Ovary (tissue), 9 donors: Measurements from ENCODE around the gene RERE. TPM values are rescaled to one million over a fixed set of nuclear protein-coding genes. Genes with fewer than 3 reads are reported as not detected.

ENCODE experiments used
- DNase-seq, 5 donors: peaks; one replicate each; pipeline ENCODE4 v3.0.0-alpha.2; 2019 to 2020
- H3K27ac ChIP-seq, 2 donors: fragments of 200-600 bp; one replicate each; pipeline versions ENCODE4 v1.5.1 to v1.8.0; 2019 to 2022
- H3K27me3 ChIP-seq: fragments of 200-600 bp; one replicate; pipeline ENCODE4 v1.8.0; 2022
- H3K36me3 ChIP-seq: fragments of 200-600 bp; sonication (generic); one replicate; pipeline ENCODE4 v1.5.1; 2019
- H3K4me1 ChIP-seq: one replicate; pipeline ENCODE4 v1.8.1; 2013; ENCODE audit warnings: mild to moderate bottlenecking, moderate library complexity; ENCODE audit not compliant: insufficient read depth
- H3K4me3 ChIP-seq: fragments of 200-600 bp; sonication (generic); one replicate; pipeline ENCODE4 v1.5.1; 2017
- H3K9me3 ChIP-seq, 2 donors: fragments of 200-600 bp in 1 of 2; sonication (generic) in 1 of 2; one replicate each; pipeline versions ENCODE4 v1.5.1 to v1.8.1; 2013 to 2019; ENCODE audit warnings: mild to moderate bottlenecking in 1 of 2, moderate library complexity in 1 of 2
- EP300 ChIP-seq: sonication (generic); formaldehyde crosslinking; IDR thresholded peaks from one replicate; pipeline ENCODE4 v1.6.1; 2017; ENCODE audit warnings: antibody characterized with exemption
- POLR2A ChIP-seq: fragments of 450-650 bp; IDR thresholded peaks from one replicate; pipeline ENCODE4 v1.6.1; 2017; ENCODE audit warnings: antibody characterized with exemption, mild to moderate bottlenecking, moderate library complexity
- WGBS, 3 donors: extraction: QIAGEN DNeasy Blood & Tissue Kit in 1 of 3; methylation state at CpG; one replicate each; pipeline versions ENCODE4 v1.1.5 to v1.1.7; 2013 to 2017; 5-methylcytosine and 5-hydroxymethylcytosine counted together
- intact Hi-C, 4 donors: fragments of 100-400 bp; cut with DNase I; formaldehyde crosslinking; loops; one replicate each; pipeline versions ENCODE4 v1.11.0 to v1.15.1; 2022 to 2023
- polyA plus RNA-seq, 2 donors: library from polyadenylated mRNA; stranded (reverse); fragments of 200-250 nt in 1 of 2; fragments of 350-450 nt in 1 of 2; fragmentation: Illumina TruSeq in 1 of 2; extraction: RNeasy Lipid Tissue Mini Kit (QIAGEN cat#74804) in 1 of 2; gene quantifications; one replicate each; pipeline ENCODE4 v1.2.3, GENCODE V29; 2013 to 2014
- total RNA-seq, 7 donors: library from RNA; depleted of rRNA in 2 of 7; stranded (reverse); fragments of >200 nt in 2 of 7; fragmentation: NEBNext Ultra II Directional in 3 of 7; extraction: Animal tissue kit (Norgen Biotek cat#: 25700) in 3 of 7; gene quantifications; one replicate each; pipeline versions ENCODE4 v1.1.0 to v1.2.4, GENCODE V29; 2016 to 2023
- TF ChIP-seq, protein P1 (sequence below), 3 donors: fragments of 450-650 bp in 2 of 3; fragments of 200-600 bp in 1 of 3; IDR thresholded peaks; one replicate each; pipeline versions ENCODE4 v1.5.1 to v1.8.0; 2016 to 2022; ENCODE audit warnings: antibody characterized with exemption in 3 of 3, mild to moderate bottlenecking in 1 of 3
- donor health status: DM: no; HTN: no; CAD: no; lungs with moderate emphysema.
- donor health status: DM: no; HTN: no; CAD: no.
- donor health status: Bipolar disorder and iron deficiency.
- donor health status: DM: yes; HTN: yes; CAD: no.
- donor health status: DM: no; HTN: no; CAD: no.
- donor health status: DM: yes; HTN: yes; CAD: no.

The RERE gene
- total and polyA plus RNA-seq, 9 donors = 36.7 to 119 (median 114) TPM

DNA sequence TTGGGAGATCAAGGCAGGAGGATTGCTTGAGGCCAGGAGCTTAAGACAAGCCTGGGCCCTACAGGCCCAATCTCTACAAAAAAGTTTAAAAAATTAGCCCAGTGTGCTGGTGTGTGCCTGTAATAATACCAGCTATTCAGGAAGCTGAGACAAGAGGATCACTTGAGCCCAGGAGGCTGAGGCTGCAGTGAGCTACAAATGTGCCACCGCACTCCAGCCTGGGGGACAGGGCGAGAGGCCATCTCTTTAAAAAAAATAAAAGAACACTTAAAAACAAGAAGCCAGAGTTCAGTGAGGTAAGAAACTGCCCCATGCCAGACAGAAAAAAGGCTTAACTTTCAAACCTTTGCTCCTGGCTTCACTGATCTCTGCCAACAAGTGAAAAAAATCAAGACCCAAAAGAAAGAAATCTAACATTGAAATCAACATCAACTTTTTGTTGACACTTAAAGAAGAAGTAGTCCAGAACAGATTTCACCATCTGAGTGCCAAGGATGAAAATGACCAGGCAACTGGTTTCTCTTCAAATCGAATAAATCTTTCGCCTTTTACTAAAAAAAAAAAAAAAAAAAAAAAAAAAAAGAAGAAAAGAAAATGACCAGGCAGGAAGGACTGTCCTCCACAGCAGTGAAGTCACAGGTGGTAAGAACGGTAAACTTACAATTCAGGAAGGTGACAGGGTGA is 448.3 kb downstream of the RERE start:
- intact Hi-C loops = no loop called here

DNA sequence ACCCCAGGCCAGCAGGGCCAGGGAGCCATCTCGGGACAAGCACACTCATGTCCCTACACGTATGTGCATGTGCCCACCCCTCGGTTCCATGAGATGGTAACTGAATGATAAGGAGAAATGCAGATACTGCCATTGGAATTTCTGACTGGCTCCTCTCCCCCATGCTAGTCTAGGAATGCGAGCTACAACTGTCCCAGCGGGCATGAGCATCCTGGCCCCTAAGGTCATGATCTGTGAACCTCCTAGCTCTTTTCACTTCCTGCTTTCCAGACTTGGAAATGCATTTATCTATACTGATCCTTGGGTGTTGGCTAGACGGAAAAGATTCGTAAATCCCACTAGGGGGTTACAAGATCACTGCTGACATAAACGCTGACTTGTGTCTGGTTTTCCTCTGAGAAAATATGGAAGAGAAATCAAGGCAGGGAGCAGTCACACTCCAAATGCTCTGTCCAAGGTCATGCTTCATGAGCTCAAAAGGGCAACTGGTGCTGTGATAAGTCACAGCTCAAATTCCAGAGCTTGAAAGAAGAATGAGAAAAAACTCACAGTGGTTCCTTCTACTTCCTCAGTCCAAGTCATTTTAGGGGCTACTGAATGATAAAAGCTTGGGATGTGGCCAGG is 449.8 kb downstream of the RERE start:
- intact Hi-C loops = no loop called here
- DNase-seq = no peak
- Histone ChIP-seq H3K4me3 (no peak overlapping the region), H3K27me3 (no peaks in the 10 kb centered on the region), H3K36me3 (no peaks in the 10 kb centered on the region), H3K27ac (no peak overlapping the region), H3K4me1 (peaks cover 16% of the 10 kb centered on the region), H3K9me3 (no peaks in the 10 kb centered on the region)
- TF ChIP-seq EP300 (no peak), POLR2A (no peak)
- TF ChIP-seq, protein P1, sequence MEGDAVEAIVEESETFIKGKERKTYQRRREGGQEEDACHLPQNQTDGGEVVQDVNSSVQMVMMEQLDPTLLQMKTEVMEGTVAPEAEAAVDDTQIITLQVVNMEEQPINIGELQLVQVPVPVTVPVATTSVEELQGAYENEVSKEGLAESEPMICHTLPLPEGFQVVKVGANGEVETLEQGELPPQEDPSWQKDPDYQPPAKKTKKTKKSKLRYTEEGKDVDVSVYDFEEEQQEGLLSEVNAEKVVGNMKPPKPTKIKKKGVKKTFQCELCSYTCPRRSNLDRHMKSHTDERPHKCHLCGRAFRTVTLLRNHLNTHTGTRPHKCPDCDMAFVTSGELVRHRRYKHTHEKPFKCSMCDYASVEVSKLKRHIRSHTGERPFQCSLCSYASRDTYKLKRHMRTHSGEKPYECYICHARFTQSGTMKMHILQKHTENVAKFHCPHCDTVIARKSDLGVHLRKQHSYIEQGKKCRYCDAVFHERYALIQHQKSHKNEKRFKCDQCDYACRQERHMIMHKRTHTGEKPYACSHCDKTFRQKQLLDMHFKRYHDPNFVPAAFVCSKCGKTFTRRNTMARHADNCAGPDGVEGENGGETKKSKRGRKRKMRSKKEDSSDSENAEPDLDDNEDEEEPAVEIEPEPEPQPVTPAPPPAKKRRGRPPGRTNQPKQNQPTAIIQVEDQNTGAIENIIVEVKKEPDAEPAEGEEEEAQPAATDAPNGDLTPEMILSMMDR (IDR thresholded peaks at IDR 0.05) = no peak
- 74 to 80% (median 80%) methylated on average over 8 of the region's 8 CpGs for WGBS, 3 donors

More for the DNA sequence above, 448.3 kb downstream of the RERE start:
- WGBS, 3 donors = 74 to 94% (median 89%) methylated on average over 5 of the region's 5 CpGs
- no peak for DNase-seq
- H3K27me3 ChIP-seq = no peaks in the 10 kb centered on the region
- no peak overlapping the region for H3K4me3 ChIP-seq
- H3K27ac ChIP-seq = no peak overlapping the region
- H3K9me3 ChIP-seq = no peaks in the 10 kb centered on the region
- H3K36me3 ChIP-seq = no peaks in the 10 kb centered on the region
- TF ChIP-seq EP300 = no peak
- no peak for TF ChIP-seq POLR2A
- TF ChIP-seq, protein P1 (IDR thresholded peaks at IDR 0.05) = no peak
- peaks cover 22% of the 10 kb centered on the region for H3K4me1 ChIP-seq

DNA sequence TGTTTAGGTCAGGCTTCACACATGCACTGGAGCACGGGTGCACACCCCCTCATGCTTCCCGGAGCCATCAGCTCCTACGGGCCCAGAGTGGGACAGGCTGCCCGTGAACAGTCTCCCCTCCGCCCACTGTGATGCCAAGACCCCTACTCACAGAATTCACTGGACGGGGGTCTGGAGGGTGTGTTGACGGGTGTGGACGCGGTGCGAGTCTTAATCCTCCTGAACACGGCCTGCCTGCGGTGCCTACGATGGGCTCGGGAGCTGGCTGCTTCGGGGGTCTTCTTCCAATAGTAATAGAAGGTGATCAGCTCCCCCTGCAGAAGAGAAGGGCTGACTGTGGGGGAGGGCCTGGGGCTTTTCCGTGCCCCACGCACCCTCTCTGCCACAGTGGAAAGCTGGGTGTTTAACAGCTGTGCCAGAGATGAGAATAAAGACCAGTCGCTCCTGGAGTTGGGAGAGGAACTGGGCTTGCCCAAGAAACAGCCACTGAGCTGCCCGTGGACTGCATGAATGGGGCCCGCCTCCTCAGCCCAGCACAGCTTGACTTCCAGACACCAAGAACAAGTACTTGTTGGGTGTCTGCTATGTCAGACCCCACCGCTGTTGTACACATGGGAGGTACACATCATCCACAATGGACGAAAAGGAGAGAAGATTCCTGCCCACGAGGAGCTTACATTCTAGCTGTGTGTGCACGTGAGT is 451.6 kb downstream of the RERE start:
- Histone ChIP-seq H3K4me1 (peaks cover 10% of the 10 kb centered on the region), H3K36me3 (no peaks in the 10 kb centered on the region), H3K27me3 (no peaks in the 10 kb centered on the region), H3K27ac (no peak overlapping the region), H3K9me3 (no peaks in the 10 kb centered on the region), H3K4me3 (no peak overlapping the region)
- intact Hi-C loops = no loop called here
- TF ChIP-seq EP300 (no peak), POLR2A (no peak)
- TF ChIP-seq, protein P1 (IDR thresholded peaks at IDR 0.05) = no peak
- DNase-seq = no peak
- WGBS, 3 donors = 87 to 90% (median 88%) methylated on average over 24 of the region's 24 CpGs

DNA sequence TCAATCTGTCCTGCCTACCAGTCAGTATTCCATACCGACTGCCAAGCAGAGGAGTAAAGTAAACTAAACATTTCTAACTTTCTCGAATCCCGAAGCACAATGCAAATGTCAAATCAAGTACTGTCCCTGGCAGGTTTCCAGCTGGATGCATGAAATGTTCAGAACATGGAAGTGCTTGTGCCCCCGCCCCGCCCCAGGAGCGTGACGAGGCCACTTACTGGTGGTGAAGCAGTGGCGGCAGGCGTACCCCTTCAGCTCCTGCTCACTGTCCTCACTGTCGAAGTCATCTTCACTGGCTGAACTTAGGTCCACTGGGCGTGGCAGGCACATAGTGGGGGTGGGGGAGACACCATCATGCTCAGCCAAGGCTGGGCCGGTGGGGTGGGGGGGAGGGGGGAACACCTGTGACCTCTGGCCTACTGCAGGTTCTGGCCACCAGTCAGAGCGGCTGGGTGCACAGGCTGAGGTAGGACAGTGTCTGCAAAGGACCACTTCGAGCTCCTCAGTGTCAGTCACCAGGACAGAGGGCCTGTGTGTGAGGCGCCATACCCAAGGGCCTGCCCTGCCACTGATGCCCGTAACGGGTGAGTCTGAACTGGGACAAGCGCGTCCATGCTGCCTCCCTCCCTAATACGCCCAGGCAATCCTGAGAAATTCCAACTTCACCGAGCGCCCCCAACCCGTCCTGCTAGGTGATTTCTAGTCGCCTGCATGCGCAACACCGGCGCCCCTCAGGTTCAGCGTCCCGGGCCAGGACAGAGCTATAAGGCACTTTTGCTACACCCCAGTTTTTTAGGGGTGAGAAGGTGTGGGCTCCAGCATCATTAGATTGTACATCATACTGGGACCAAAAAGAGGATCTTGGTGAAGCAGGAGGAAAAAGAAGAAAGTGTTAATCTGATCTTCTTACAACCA is 452.7 kb downstream of the RERE start:
- no peak overlapping the region for H3K4me3 ChIP-seq
- no peaks in the 10 kb centered on the region for H3K36me3 ChIP-seq
- H3K27me3 ChIP-seq = no peaks in the 10 kb centered on the region

More for the DNA sequence above, 452.7 kb downstream of the RERE start:
- TF ChIP-seq, protein P1 (IDR thresholded peaks at IDR 0.05) = no peak
- TF ChIP-seq POLR2A (no peak), EP300 (no peak)
- Histone ChIP-seq H3K4me1 (peaks cover 4% of the 10 kb centered on the region), H3K9me3 (no peaks in the 10 kb centered on the region), H3K27ac (no peak overlapping the region)
- intact Hi-C loops = no loop called here
- WGBS, 3 donors = 85 to 87% (median 85%) methylated on average over 27 to 29 of the region's 29 CpGs
- peak in 2 of 5 donors; percentile 14 to 45 for DNase-seq
